Ovary (tissue), 3 donors: ENCODE measurements around the gene CLMN.

Experiments
- CTCF ChIP-seq, 3 donors: fragments of 450-650 bp in 2 of 3; fragments of 200-600 bp in 1 of 3; IDR thresholded peaks; one replicate each; pipeline versions ENCODE4 v1.5.1 to v1.8.0; 2016 to 2022; ENCODE audit warnings: antibody characterized with exemption in 3 of 3, mild to moderate bottlenecking in 1 of 3
- EP300 ChIP-seq: sonication (generic); formaldehyde crosslinking; IDR thresholded peaks from one replicate; pipeline ENCODE4 v1.6.1; 2017; ENCODE audit warnings: antibody characterized with exemption
- POLR2A ChIP-seq: fragments of 450-650 bp; IDR thresholded peaks from one replicate; pipeline ENCODE4 v1.6.1; 2017; ENCODE audit warnings: antibody characterized with exemption, mild to moderate bottlenecking, moderate library complexity
- donor health status: DM: no; HTN: no; CAD: no.

GRCh38 chr14:95155045-95155444 is 164.7 kb downstream of the CLMN start:
- TF ChIP-seq CTCF (IDR thresholded peaks at IDR 0.05) (no peak), EP300 (no peak), POLR2A (no peak)
